ENCODE measurements around the gene ADORA2B. TPM values are rescaled to one million over a fixed set of nuclear protein-coding genes. Genes with fewer than 3 reads are reported as not detected.

The ADORA2B gene
- polyA plus RNA-seq, 1 of the 3 experiments (the other 2 are of a cell fraction): 12.6 TPM

GRCh38 chr17:15917021-15917437 lies 27.9 kb upstream of the ADORA2B start:
- Histone ChIP-seq H3K27ac (ENCODE audit: low read depth in 2 of 2, low read length in 1 of 2) (no peak overlapping the region), H2AFZ (ENCODE audit: low read depth) (no peak overlapping the region), H3K9me3 (no peaks in the 10 kb centered on the region), H3K4me1 (ENCODE audit: control insufficient read depth in 1 of 2, insufficient read depth in 2 of 2, low read depth in 1 of 2, low read length in 1 of 2) (peaks cover 0 to 15% of the 10 kb centered on the region in 2 experiments; a peak in 1 of 4 replicates), H4K20me1 (ENCODE audit: insufficient read depth) (no peaks in the 10 kb centered on the region), H3K9me2 (no peaks in the 10 kb centered on the region), H3K27me3 (ENCODE audit: insufficient read depth) (no peaks in the 10 kb centered on the region), H3K79me2 (ENCODE audit: insufficient read depth) (no peaks in the 10 kb centered on the region), H3K9ac (no peak overlapping the region), H3K36me3 (replicated peaks in 1 of 2; ENCODE audit: control insufficient read depth in 1 of 2, insufficient read depth in 2 of 2, low read length in 1 of 2) (no peaks in the 10 kb centered on the region), H3K4me2 (no peak overlapping the region), H3F3A (replicated peaks; ENCODE audit: insufficient read depth) (peaks cover 3% of the 10 kb centered on the region), H3K4me3 (ENCODE audit: low read depth in 2 of 2, low read length in 1 of 2) (no peak overlapping the region)
- POLR2A ChIA-PET: no interaction called here
- TF ChIP-seq, protein P1, sequence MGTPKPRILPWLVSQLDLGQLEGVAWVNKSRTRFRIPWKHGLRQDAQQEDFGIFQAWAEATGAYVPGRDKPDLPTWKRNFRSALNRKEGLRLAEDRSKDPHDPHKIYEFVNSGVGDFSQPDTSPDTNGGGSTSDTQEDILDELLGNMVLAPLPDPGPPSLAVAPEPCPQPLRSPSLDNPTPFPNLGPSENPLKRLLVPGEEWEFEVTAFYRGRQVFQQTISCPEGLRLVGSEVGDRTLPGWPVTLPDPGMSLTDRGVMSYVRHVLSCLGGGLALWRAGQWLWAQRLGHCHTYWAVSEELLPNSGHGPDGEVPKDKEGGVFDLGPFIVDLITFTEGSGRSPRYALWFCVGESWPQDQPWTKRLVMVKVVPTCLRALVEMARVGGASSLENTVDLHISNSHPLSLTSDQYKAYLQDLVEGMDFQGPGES (IDR thresholded peaks at IDR 0.05; ENCODE audit: low read depth, low read length): no peak
- TF ChIP-seq POLR2AphosphoS5 (IDR thresholded peaks at IDR 0.05; ENCODE audit: low read depth, low read length) (no peak), NRF1 (IDR thresholded peaks at IDR 0.05; ENCODE audit: low read depth, low read length) (no peak), JUND (IDR thresholded peaks at IDR 0.05) (no peak), RAD21 (IDR thresholded peaks at IDR 0.05; ENCODE audit: low read length) (no peak), RFX5 (IDR thresholded peaks at IDR 0.05; ENCODE audit: low read length) (no peak), MEF2A (IDR thresholded peaks at IDR 0.05; ENCODE audit: borderline replicate concordance, low read depth) (no peak), CHD2 (IDR thresholded peaks at IDR 0.05; ENCODE audit: low read length, partially characterized antibody) (no peak), YY1 (IDR thresholded peaks at IDR 0.05; ENCODE audit: low read depth) (no peak), TCF12 (IDR thresholded peaks at IDR 0.05) (no peak), RCOR1 (IDR thresholded peaks at IDR 0.05; ENCODE audit: low read length) (no peak), TEAD4 (IDR thresholded peaks at IDR 0.05; ENCODE audit: borderline replicate concordance, insufficient read depth) (no peak), FOXM1 (IDR thresholded peaks at IDR 0.05; ENCODE audit: low read depth) (no peak), EZH2phosphoT487 (IDR thresholded peaks at IDR 0.05; ENCODE audit: borderline replicate concordance, low read depth) (no peak), MXI1 (IDR thresholded peaks at IDR 0.05; ENCODE audit: low read depth, low read length) (no peak), REST (IDR thresholded peaks at IDR 0.05; ENCODE audit: low read depth, low read length) (no peak), FOXJ3 (CRISPR knock-in tag; IDR thresholded peaks at IDR 0.05) (no peak), TAF1 (IDR thresholded peaks at IDR 0.05; ENCODE audit: borderline replicate concordance, low read depth, low read length) (no peak), EP300 (IDR thresholded peaks at IDR 0.05; ENCODE audit: borderline replicate concordance in 1 of 2, low read depth in 1 of 2, low read length in 1 of 2) (no peak)
- TF ChIP-seq, protein P2, sequence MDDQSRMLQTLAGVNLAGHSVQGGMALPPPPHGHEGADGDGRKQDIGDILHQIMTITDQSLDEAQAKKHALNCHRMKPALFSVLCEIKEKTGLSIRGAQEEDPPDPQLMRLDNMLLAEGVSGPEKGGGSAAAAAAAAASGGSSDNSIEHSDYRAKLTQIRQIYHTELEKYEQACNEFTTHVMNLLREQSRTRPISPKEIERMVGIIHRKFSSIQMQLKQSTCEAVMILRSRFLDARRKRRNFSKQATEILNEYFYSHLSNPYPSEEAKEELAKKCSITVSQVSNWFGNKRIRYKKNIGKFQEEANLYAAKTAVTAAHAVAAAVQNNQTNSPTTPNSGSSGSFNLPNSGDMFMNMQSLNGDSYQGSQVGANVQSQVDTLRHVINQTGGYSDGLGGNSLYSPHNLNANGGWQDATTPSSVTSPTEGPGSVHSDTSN (IDR thresholded peaks at IDR 0.05): no peak
- 84% methylated on average over 16 of the region's 20 CpGs for WGBS (ENCODE audit: low lambda C conversion rate)
- CTCF ChIA-PET: interaction anchor here (1.1 to 1.8 kb wide), 2 partner anchors 16 to 27 kb away, joined by 3 read pairs; no protein-coding TSS in a partner anchor
- DNase-seq: no peak
